HepG2 (cell line): Measurements from ENCODE around the gene ACER3. TPM values are rescaled to one million over a fixed set of nuclear protein-coding genes. Genes with fewer than 3 reads are reported as not detected.

ENCODE experiments used
- ATAC-seq: fragments of 200-7000 bp; cut with Tn5 transposase; 3 replicates; pipeline ENCODE4 v1.9.1; 2020; ENCODE audit warnings: mild to moderate bottlenecking, moderate library complexity
- BruUV-seq: library from RNA; stranded (reverse); fragments of 400-500 nt; replicated peaks from 2 replicates; lab custom pipeline; 2021; lab: Mats Ljungman, UMichigan
- CTCF ChIA-PET: fragments of 300-600 bp; formaldehyde crosslinking; extraction: SDS; loops from one replicate; lab custom pipeline; 2021; ENCODE audit warnings: low total read pairs, inconsistent platforms, low intra/inter-chr PET ratio; lab: Yijun Ruan, JAX
- POLR2A ChIA-PET: fragments of 350-600 bp; sonication (Branson Sonifier 250); formaldehyde crosslinking; loops from one replicate; lab custom pipeline; 2020; ENCODE audit warnings: antibody characterized with exemption, inconsistent platforms; lab: Yijun Ruan, JAX
- DNase-seq: peaks from one replicate; pipeline ENCODE4 v3.0.0-alpha.2; 2015; ENCODE audit warnings: low spot score
- FAIRE-seq: peaks from 3 replicates; lab custom pipeline; 2011; peaks lifted over from hg19 to GRCh38; lab: Jason Lieb, UNC
- H2AFZ ChIP-seq: one replicate; pipeline ENCODE4 v1.6.1; 2011; ENCODE audit warnings: low read length, inconsistent platforms
- H3K27ac ChIP-seq: fragments of 300-600 bp; 3 replicates; pipeline ENCODE4 v1.8.0; 2011; ENCODE audit warnings: mixed run types, mild to moderate bottlenecking, mixed read lengths, low read length, inconsistent platforms; ENCODE audit not compliant: insufficient read depth; ENCODE audit errors: extremely low read length
- H3K27me3 ChIP-seq, 2 experiments: fragments of 200-600 bp in 1 of 2; 2 replicates in 1 of 2; 3 replicates in 1 of 2; pipeline versions ENCODE4 v1.6.0 to v1.8.0; 2011; ENCODE audit warnings: low read length in 2 of 2, mild to moderate bottlenecking in 2 of 2, moderate library complexity in 2 of 2, inconsistent platforms in 1 of 2; ENCODE audit not compliant: insufficient read depth in 2 of 2, control insufficient read depth in 1 of 2
- H3K36me3 ChIP-seq, 2 experiments: fragments of 200-600 bp in 1 of 2; replicated peaks in 1 of 2; 2 replicates in 1 of 2; 3 replicates in 1 of 2; pipeline versions ENCODE4 v1.5.1 to v1.8.0; 2011; ENCODE audit warnings: low read length in 2 of 2, inconsistent platforms in 1 of 2; ENCODE audit not compliant: insufficient read depth in 2 of 2, control insufficient read depth in 1 of 2
- H3K4me1 ChIP-seq: 2 replicates; pipeline ENCODE4 v1.5.1; 2012; ENCODE audit warnings: low read length, inconsistent platforms; ENCODE audit not compliant: insufficient read depth
- H3K4me2 ChIP-seq: 2 replicates; pipeline ENCODE4 v1.6.0; 2011; ENCODE audit warnings: low read depth, low read length, inconsistent platforms
- H3K4me3 ChIP-seq, 3 experiments: fragments of 200-600 bp in 1 of 3; sonication (generic), shearing (Covaris generic) in 1 of 3; replicated peaks in 1 of 3; 2 replicates each; pipeline ENCODE4 v1.5.1; 2011 to 2016; ENCODE audit warnings: low read length in 3 of 3, inconsistent platforms in 2 of 3, low read depth in 2 of 3, mild to moderate bottlenecking in 2 of 3, control low read depth in 1 of 3, mixed read lengths in 1 of 3; ENCODE audit not compliant: insufficient read depth in 1 of 3
- H3K79me2 ChIP-seq: one replicate; pipeline ENCODE4 v1.6.1; 2011; ENCODE audit warnings: low read length, inconsistent platforms; ENCODE audit not compliant: insufficient read depth
- H3K9ac ChIP-seq: 2 replicates; pipeline ENCODE4 v1.6.0; 2011; ENCODE audit warnings: mild to moderate bottlenecking, low read depth, low read length, inconsistent platforms; ENCODE audit not compliant: insufficient read depth
- H3K9me3 ChIP-seq: 2 replicates; pipeline ENCODE4 v1.5.1; 2012; ENCODE audit warnings: mild to moderate bottlenecking, low read length
- H4K20me1 ChIP-seq: 2 replicates; pipeline ENCODE4 v1.6.0; 2011; ENCODE audit warnings: inconsistent platforms, mild to moderate bottlenecking, low read length, moderate library complexity; ENCODE audit not compliant: insufficient read depth
- EEA1 ChIP-seq: sonication (generic); formaldehyde crosslinking; IDR thresholded peaks from 2 replicates; pipeline ENCODE4 v1.5.1; 2020; ENCODE audit warnings: mild to moderate bottlenecking, missing genetic modification reagents, borderline replicate concordance
- FOXK1 ChIP-seq: sonication (generic); formaldehyde crosslinking; IDR thresholded peaks from 2 replicates; pipeline ENCODE4 v1.4.0; 2020; ENCODE audit warnings: low read depth, missing genetic modification reagents, borderline replicate concordance
- GMEB1 ChIP-seq: sonication (generic); formaldehyde crosslinking; IDR thresholded peaks from 2 replicates; pipeline ENCODE4 v1.5.1; 2020; ENCODE audit warnings: missing genetic modification reagents, mild to moderate bottlenecking, borderline replicate concordance
- GPBP1L1 ChIP-seq: sonication (generic); formaldehyde crosslinking; IDR thresholded peaks from 2 replicates; pipeline ENCODE4 v1.5.0; 2020; ENCODE audit warnings: mild to moderate bottlenecking, missing genetic modification reagents
- HNRNPL ChIP-seq: fragments of 200-400 bp; formaldehyde crosslinking; IDR thresholded peaks from 2 replicates; pipeline ENCODE4 v1.6.1; 2017; ENCODE audit warnings: mild to moderate bottlenecking, low read depth, low read length
- JARID2 ChIP-seq: sonication (generic); formaldehyde crosslinking; IDR thresholded peaks from 2 replicates; pipeline ENCODE4 v1.8.1; 2023; ENCODE audit warnings: missing genetic modification reagents, inconsistent platforms; ENCODE audit not compliant: insufficient replicate concordance
- JUND ChIP-seq: sonication (generic); formaldehyde crosslinking; IDR thresholded peaks from 2 replicates; pipeline ENCODE4 v1.8.0; 2022; ENCODE audit warnings: mild to moderate bottlenecking, missing genetic modification reagents
- MBD4 ChIP-seq: IDR thresholded peaks from 2 replicates; pipeline ENCODE4 v1.6.1; 2012; ENCODE audit warnings: low read length, inconsistent platforms, borderline replicate concordance
- MLLT10 ChIP-seq: sonication (generic); formaldehyde crosslinking; IDR thresholded peaks from 2 replicates; pipeline ENCODE4 v1.4.0; 2020; ENCODE audit warnings: missing genetic modification reagents
- MXI1 ChIP-seq: IDR thresholded peaks from 3 replicates; pipeline ENCODE4 v1.6.1; 2012; ENCODE audit warnings: low read depth, low read length, inconsistent platforms, borderline replicate concordance
- RAD21 ChIP-seq: fragments of 450-650 bp; formaldehyde crosslinking; IDR thresholded peaks from 2 replicates; pipeline ENCODE4 v1.5.0; 2020; ENCODE audit warnings: mild to moderate bottlenecking
- SP4 ChIP-seq: sonication (generic); formaldehyde crosslinking; IDR thresholded peaks from 2 replicates; pipeline ENCODE4 v1.8.1; 2023; ENCODE audit warnings: mild to moderate bottlenecking, missing genetic modification reagents
- ZFP36L1 ChIP-seq: sonication (generic); formaldehyde crosslinking; IDR thresholded peaks from 2 replicates; pipeline ENCODE4 v1.8.0; 2022; ENCODE audit warnings: mild to moderate bottlenecking, missing genetic modification reagents, moderate library complexity
- ZFP36L2 ChIP-seq: sonication (generic); formaldehyde crosslinking; IDR thresholded peaks from 2 replicates; pipeline ENCODE4 v1.4.0; 2020; ENCODE audit warnings: missing genetic modification reagents
- ZNF234 ChIP-seq: sonication (generic); formaldehyde crosslinking; conservative IDR thresholded peaks from 2 replicates; pipeline ENCODE4 v1.5.1; 2020; ENCODE audit warnings: mild to moderate bottlenecking, missing genetic modification reagents
- ZNF550 ChIP-seq: sonication (generic); formaldehyde crosslinking; IDR thresholded peaks from 2 replicates; pipeline ENCODE4 v1.4.0; 2020; ENCODE audit warnings: mild to moderate bottlenecking, missing genetic modification reagents, borderline replicate concordance
- ZNF564 ChIP-seq: sonication (generic); formaldehyde crosslinking; IDR thresholded peaks from 2 replicates; pipeline ENCODE4 v1.8.1; 2023; ENCODE audit warnings: mild to moderate bottlenecking, missing genetic modification reagents
- ZNF644 ChIP-seq: IDR thresholded peaks from 2 replicates; pipeline ENCODE4 v1.6.1; 2016; ENCODE audit warnings: low read depth
- WGBS: methylation state at CpG from one replicate; pipeline ENCODE4 v1.1.6; 2017; ENCODE audit warnings: low lambda C conversion rate; 5-methylcytosine and 5-hydroxymethylcytosine counted together
- in situ Hi-C: cut with HindIII; loops from 2 replicates; pipeline ENCODE4 v1.10.0; 2017; ENCODE audit warnings: low pct_unique_long_range_greater_than_20kb; ENCODE audit not compliant: extremely low pct_ligation_motif_present
- intact Hi-C: fragments of 100-400 bp; cut with micrococcal nuclease; formaldehyde crosslinking; loops from one replicate; pipeline ENCODE4 v1.10.0; 2022; ENCODE audit not compliant: unreplicated experiment
- polyA plus RNA-seq, 8 experiments: library from polyadenylated mRNA; depleted of rRNA in 3 of 8; stranded (reverse) in 7 of 8; unstranded in 1 of 8; fragments of >200 nt; fragmentation: Illumina TruSeq in 4 of 8; extraction: Trizol in 4 of 8; gene quantifications; 2 replicates each; pipeline versions ENCODE4 v1.2.1 to v1.2.3, GENCODE V29; 2011 to 2016; ENCODE audit warnings: low read depth in 4 of 8, missing spikeins in 1 of 8, mixed read lengths in 1 of 8; ENCODE audit not compliant: insufficient read depth in 1 of 8
- total RNA-seq, 5 experiments: library from RNA; depleted of rRNA; stranded (reverse); fragments of >200 nt; fragmentation: Illumina TruSeq; extraction: Trizol; gene quantifications; 2 replicates each; pipeline ENCODE4 v1.2.3, GENCODE V29; 2016; ENCODE audit warnings: low read depth in 1 of 5

Gene ACER3
- total and polyA plus RNA-seq, 2 of the 13 experiments (the other 11 are each of a cell fraction or from before 2014, with no cell fraction given) = 6.0 to 9.8 TPM

DNA sequence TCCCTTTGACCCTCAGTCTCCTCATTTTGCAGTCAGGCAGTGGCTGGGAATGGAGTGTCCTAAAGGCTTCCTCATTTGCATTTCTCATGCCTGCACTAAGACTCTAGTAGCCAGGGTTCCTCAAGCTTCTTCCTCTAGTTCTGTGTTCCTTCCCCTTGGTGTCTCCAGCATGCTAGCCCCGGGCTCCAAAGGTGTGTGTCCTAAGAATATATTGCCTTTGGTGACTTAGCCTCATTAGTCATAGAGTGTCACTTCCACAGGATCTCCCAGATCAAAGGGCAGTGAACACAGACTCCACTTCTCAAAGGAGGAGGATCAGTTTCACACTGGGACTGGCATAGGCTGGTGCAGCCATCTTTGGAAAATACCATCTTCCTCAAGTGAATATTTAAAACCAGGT, 21.4 kb upstream of the ACER3 start:
- TF ChIP-seq HNRNPL (no peak), ZFP36L2 (CRISPR knock-in tag) (no peak), MBD4 (no peak), ZNF564 (no peak), EEA1 (CRISPR knock-in tag) (no peak), GMEB1 (CRISPR knock-in tag) (no peak), MLLT10 (CRISPR knock-in tag) (no peak), ZNF644 (CRISPR knock-in tag) (no peak), RAD21 (CRISPR knock-in tag) (no peak), MXI1 (no peak), ZNF550 (CRISPR knock-in tag) (no peak), GPBP1L1 (no peak), FOXK1 (CRISPR knock-in tag) (no peak), JUND (CRISPR knock-in tag) (no peak), ZFP36L1 (no peak), ZNF234 (CRISPR knock-in tag) (no peak), JARID2 (no peak), SP4 (CRISPR knock-in tag) (no peak)
- H3K4me1 ChIP-seq = peaks cover 7% of the 10 kb centered on the region; the same call in 1 of the 2 replicates
- H3K9ac ChIP-seq = no peak overlapping the region
- H3K27ac ChIP-seq = no peak overlapping the region
- no peaks in the 10 kb centered on the region for H3K79me2 ChIP-seq
- no peak for DNase-seq
- H3K4me2 ChIP-seq = no peak overlapping the region
- 0% methylated on average over 1 of the region's 1 CpG for WGBS
- no peaks in the 10 kb centered on the region for H3K9me3 ChIP-seq
- ChIA-PET CTCF (interaction anchor here (0.9 to 1.6 kb wide), 4 partner anchors 32 to 118 kb away, joined by 3 to 9 read pairs (median 4); no protein-coding TSS in a partner anchor), POLR2A (no interaction called here)
- intact Hi-C loops = loop anchor here (2.0 to 5.0 kb wide), 2 partner anchors 33 to 117 kb away; no protein-coding TSS in a partner anchor
- no peak for ATAC-seq
- peaks cover 2 to 32% of the 10 kb centered on the region in 2 experiments; a peak in 3 of 5 replicates for H3K27me3 ChIP-seq
- BruUV-seq = no TSS peak
- no peak for FAIRE-seq
- H4K20me1 ChIP-seq = no peaks in the 10 kb centered on the region
- in situ Hi-C loops = loop anchor here (10.0 kb wide), 1 partner anchor 115 kb away; no protein-coding TSS in a partner anchor
- no peak overlapping the region for H2AFZ ChIP-seq
- no peaks in the 10 kb centered on the region for H3K36me3 ChIP-seq
- H3K4me3 ChIP-seq = no peak overlapping the region
